ENCODE results near the gene NOTCH1.

Gene NOTCH1

GRCh38 chr9:136531904-136532798 lies 13.7 kb downstream of the NOTCH1 start:
- no peak for DNase-seq (ENCODE audit: low read depth in 2 of 2)

GRCh38 chr9:136531186-136531903 lies 14.5 kb downstream of the NOTCH1 start:
- DNase-seq (ENCODE audit: low read depth in 2 of 2), result no peak

- DNase-seq (ENCODE audit: low read depth in 2 of 2), result no peak
Measured at GRCh38 chr9:136530461-136531089, 15.3 kb downstream of the NOTCH1 start.

- no peak for DNase-seq (ENCODE audit: low read depth in 2 of 2)
Measured at GRCh38 chr9:136529516-136530460, 16.1 kb downstream of the NOTCH1 start.

GRCh38 chr9:136528716-136529341 lies 17.0 kb downstream of the NOTCH1 start:
- DNase-seq (ENCODE audit: low read depth in 2 of 2), result no peak

- no peak for DNase-seq (ENCODE audit: low read depth in 2 of 2)
Measured at GRCh38 chr9:136527721-136528710, 17.8 kb downstream of the NOTCH1 start.

GRCh38 chr9:136527131-136527530 lies 18.7 kb downstream of the NOTCH1 start:
- no peak for DNase-seq (ENCODE audit: low read depth in 2 of 2)

DNA sequence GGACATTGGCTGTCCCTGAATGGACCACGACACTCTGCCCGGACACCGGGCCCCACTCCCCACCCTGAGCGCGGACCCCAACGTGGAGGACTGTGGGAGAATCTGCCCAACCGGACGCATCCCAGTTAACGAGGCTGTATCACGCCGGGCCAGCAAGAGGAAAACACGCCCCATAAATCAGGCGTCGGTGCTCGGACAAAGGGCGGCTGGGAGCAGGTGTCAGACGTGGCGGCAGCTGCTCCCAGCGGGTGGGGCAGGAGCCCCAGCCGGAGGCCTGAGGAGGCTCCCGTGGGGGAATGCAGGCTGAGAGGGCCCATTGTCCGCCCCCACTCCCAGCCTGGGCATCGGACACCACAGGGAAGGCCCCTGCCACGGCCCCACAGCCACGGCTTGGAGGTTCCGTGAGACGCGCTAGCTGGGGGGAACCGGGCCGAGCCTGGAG lies 19.2 kb downstream of the NOTCH1 start:
- no peak for DNase-seq (ENCODE audit: low read depth in 2 of 2)

DNA sequence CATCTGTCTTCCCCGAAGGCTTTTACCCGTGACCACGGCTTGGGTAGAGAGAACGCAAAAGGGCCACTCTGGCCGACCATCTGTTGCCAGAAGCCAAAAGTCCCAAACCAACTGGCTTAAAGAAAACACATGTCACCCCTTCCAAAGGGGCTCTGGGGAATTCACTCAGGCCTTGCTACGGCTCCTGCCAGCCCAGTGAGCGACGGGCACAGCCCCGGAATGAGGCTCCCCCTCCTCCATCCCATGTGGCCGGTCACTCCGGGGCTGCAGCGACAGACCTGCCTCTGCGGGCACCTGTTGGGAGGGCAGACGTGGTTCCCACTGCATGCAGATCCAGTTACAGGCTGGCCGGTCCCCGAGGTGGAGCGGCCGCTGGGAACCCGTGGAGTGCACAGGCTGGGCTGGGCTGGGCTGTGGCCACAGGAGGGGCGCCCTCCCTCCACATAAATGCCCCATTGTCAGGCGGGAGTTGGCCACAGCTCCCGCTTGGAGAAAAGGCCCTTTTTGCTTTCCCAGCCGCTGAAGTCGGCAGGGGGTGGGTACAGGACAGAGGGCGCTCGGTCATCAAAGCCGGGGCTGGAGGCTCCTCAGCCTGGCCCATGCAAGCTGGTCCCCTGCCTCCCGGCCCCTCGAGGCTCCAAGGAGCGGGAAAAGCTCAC lies 19.9 kb downstream of the NOTCH1 start:
- DNase-seq (ENCODE audit: low read depth in 2 of 2), result no peak

DNA sequence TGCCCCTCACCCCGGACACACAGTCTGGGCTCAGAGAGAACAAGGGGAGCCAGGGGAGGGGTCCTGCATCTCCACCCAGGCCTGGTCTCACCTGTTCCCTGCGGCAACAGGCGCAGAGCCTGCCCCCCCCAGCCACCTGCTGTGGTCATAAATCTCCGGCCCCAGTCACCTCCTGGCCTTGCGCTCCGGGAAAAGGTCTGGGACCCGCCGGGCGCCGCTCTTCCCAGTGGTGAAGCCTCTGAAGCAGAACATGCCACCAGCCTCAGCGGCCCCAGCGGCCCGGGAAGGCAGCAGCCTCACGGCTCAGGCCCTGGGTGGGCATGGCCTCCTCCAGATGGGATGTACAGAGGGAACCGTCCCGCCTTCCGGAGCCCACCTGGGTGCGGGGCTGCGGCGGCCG lies 20.6 kb downstream of the NOTCH1 start:
- no peak for DNase-seq (ENCODE audit: low read depth in 2 of 2)

DNA sequence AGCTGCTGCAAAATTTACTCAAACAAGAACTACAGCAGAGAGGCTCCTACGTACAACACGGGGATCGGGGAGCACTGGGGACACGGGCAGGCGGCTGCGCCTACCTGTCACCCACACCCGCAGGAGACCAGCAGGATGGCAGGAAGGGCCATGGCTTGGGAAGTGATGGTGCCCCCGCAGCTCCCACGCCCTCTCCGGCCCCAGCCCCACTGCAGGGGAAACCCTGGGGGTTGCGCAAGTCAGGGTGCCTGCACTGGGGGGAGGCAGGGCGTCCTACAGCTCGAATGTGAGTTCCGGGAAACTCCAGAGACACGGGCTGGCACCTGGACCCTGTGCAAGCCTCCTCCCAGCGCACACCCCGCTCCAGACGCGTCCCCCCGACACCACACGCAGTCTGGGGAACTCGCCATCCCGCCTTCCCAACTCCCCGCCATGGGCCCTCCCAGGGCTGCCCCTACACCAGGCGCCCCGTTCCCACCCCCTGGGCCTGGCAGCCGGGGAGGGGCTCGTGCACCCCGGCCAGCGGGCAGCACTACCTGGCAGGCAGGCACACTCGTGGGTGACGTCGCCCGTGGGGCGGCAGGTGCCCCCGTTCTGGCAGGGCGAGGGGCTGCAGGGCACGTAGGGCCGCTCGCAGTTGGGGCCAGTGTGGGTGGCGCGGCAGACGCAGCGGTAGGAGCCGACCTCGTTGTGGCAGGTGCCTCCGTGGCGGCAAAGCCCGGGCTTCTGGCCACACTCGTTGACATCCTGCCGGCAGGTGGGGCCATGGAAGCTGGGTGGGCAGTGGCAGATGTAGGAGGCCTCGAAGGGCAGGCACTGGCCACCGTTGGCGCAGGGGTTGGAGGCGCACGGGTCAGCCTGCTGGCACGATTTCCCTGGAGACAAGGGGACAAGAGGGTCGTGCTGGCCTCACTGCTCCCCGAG lies 23.3 kb downstream of the NOTCH1 start:
- DNase-seq (ENCODE audit: low read depth in 2 of 2), result no peak

- DNase-seq (ENCODE audit: low read depth in 2 of 2), result no peak
Measured at GRCh38 chr9:136521537-136521936, 24.3 kb downstream of the NOTCH1 start.

GRCh38 chr9:136520053-136520540 lies 25.8 kb downstream of the NOTCH1 start:
- no peak for DNase-seq (ENCODE audit: low read depth in 2 of 2)

DNA sequence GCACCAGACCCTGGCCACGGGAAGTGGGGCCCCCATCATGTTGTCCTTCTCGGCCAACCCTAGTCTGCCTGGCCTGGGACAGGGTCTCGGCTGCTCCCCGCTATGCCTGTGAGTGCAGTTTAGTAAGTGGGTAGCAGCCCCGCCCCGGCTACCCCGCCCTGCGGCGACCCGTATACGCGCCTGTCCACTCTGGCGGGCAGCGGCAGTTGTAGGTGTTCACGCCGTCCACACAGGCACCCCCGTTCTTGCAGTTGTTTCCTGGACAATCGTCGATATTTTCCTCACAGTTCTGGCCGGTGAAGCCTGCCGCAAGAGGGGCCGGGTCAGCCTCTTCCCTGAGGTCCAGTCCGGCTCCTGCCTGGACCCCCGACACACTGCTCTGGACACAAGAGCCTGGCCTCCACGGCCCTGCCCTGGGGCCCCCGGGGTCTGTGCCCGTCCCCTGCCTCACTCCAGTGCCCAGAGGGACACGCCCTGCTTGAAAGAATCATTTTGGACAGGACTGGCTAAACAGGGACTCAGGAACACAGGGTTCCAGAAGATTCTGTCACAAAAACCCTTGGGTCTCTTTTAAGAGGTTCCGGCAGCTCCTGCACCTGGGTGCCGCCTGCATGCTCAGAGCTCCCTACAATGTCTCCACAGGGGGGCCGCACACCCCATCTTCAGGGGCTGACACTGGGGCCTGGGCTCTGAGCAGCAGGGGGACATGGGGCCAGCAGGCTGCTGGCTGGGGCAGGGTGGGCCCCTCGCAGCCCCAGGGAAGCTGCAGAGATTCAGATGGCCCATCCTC lies 26.4 kb downstream of the NOTCH1 start:
- DNase-seq (ENCODE audit: low read depth in 2 of 2), result no peak

DNA sequence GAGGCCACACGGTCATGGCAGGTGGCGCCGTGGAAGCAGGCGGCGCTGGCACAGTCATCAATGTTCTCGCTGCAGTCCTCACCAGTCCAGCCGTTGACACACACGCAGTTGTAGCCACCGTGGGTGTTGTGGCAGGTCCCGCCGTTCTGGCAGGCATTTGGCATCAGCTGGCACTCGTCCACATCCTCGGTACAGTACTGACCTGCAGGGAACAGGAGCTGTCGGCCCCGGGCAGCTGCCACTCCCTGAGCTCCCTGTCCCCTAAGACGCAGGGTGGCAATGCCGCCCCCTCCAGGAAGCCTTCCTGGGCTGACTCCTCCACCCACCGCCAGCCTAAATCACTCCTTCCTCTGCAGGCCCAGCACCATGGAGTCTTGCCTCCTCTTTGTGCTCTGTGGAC lies 27.2 kb downstream of the NOTCH1 start:
- no peak for DNase-seq (ENCODE audit: low read depth in 2 of 2)

- no peak for DNase-seq (ENCODE audit: low read depth in 2 of 2)
Measured at GRCh38 chr9:136517950-136518349, 27.9 kb downstream of the NOTCH1 start.

All from stimulated activated CD4-positive, alpha-beta T cell treated with anti-CD3 and anti-CD28 coated beads, Interleukin-12 subunit alpha, Interleukin-12 subunit beta, amount 100 ng/mL, for 24 hours (primary cell).